Measurements from ENCODE around the gene TEF. TPM values are rescaled to one million over a fixed set of nuclear protein-coding genes. Genes with fewer than 3 reads are reported as not detected.

TEF gene
- total and polyA plus RNA-seq, 2 experiments from 2014 or later: 2.3 to 7.2 TPM

GRCh38 chr22:41355895-41356294 lies 25.8 kb upstream of the TEF start:
- H3K36me3 Mint-ChIP-seq (ENCODE audit: low read depth): peaks cover 28% of the 10 kb centered on the region
- no peak overlapping the region for H3K27ac Mint-ChIP-seq

GRCh38 chr22:41356430-41357028 lies 25.2 kb upstream of the TEF start:
- H3K27me3 ChIP-seq (ENCODE audit: insufficient read depth): no peaks in the 10 kb centered on the region
- no peak overlapping the region for H3K4me3 ChIP-seq

More at GRCh38 chr22:41355895-41356294, 25.8 kb upstream of the TEF start:
- no peak for TF ChIP-seq CTCF (conservative IDR thresholded peaks at IDR 0.05; ENCODE audit: low read depth in 2 of 2)
- TF ChIP-seq STAT1 (IDR thresholded peaks at IDR 0.05; ENCODE audit: unreplicated experiment): no peak
- TF ChIP-seq ZNF331 (CRISPR knock-in tag; IDR thresholded peaks at IDR 0.05; ENCODE audit: low read depth): no peak
- no peaks in the 10 kb centered on the region for H4K20me1 ChIP-seq (replicated peaks; ENCODE audit: insufficient read depth)
- ATAC-seq: no peak
- no peak overlapping the region for H3K4me2 ChIP-seq
- no peak overlapping the region for H2AFZ ChIP-seq
- no peaks in the 10 kb centered on the region for H3K27me3 ChIP-seq (ENCODE audit: insufficient read depth)
- H3K4me1 ChIP-seq (ENCODE audit: insufficient read depth): peaks cover 18% of the 10 kb centered on the region
- H3K9me2 ChIP-seq (ENCODE audit: insufficient read depth): no peaks in the 10 kb centered on the region
- Mint-ChIP-seq H3K4me3 (no peak overlapping the region), H3K27me3 (ENCODE audit: insufficient read depth, low read depth, poor library complexity) (peaks cover 15% of the 10 kb centered on the region), H3K4me1 (peaks cover 24% of the 10 kb centered on the region), H3K9me3 (no peaks in the 10 kb centered on the region)
- H3K27ac ChIP-seq (ENCODE audit: low read depth): no peak overlapping the region
- no peak for DNase-seq (ENCODE audit: low spot score)
- H3K36me3 ChIP-seq (ENCODE audit: insufficient read depth): peaks cover 7% of the 10 kb centered on the region
- H3F3A ChIP-seq (replicated peaks; ENCODE audit: low read depth): peaks cover 13% of the 10 kb centered on the region; the same call in 1 of the 2 replicates
- H3K4me3 ChIP-seq: no peak overlapping the region
- H3K79me2 ChIP-seq (replicated peaks; ENCODE audit: insufficient read depth): no peaks in the 10 kb centered on the region

GRCh38 chr22:41357191-41357590 lies 24.6 kb upstream of the TEF start:
- Mint-ChIP-seq H3K27ac (no peak overlapping the region), H3K4me3 (no peak overlapping the region), H3K27me3 (ENCODE audit: insufficient read depth, low read depth, poor library complexity) (peaks cover 15% of the 10 kb centered on the region), H3K9me3 (no peaks in the 10 kb centered on the region), H3K36me3 (ENCODE audit: low read depth) (peaks cover 19% of the 10 kb centered on the region), H3K4me1 (peaks cover 24% of the 10 kb centered on the region)
- no peaks in the 10 kb centered on the region for H3K9me2 ChIP-seq (ENCODE audit: insufficient read depth)
- no peaks in the 10 kb centered on the region for H4K20me1 ChIP-seq (replicated peaks; ENCODE audit: insufficient read depth)
- peaks cover 18% of the 10 kb centered on the region for H3K4me1 ChIP-seq (ENCODE audit: insufficient read depth)
- ATAC-seq (no peak), DNase-seq (ENCODE audit: low spot score) (no peak)
- H3K4me2 ChIP-seq: no peak overlapping the region
- no peak overlapping the region for H3K4me3 ChIP-seq
- H3K79me2 ChIP-seq (replicated peaks; ENCODE audit: insufficient read depth): no peaks in the 10 kb centered on the region
- H3K27me3 ChIP-seq (ENCODE audit: insufficient read depth): no peaks in the 10 kb centered on the region
- H2AFZ ChIP-seq: no peak overlapping the region
- peaks cover 3% of the 10 kb centered on the region for H3K36me3 ChIP-seq (ENCODE audit: insufficient read depth)
- no peak overlapping the region for H3K27ac ChIP-seq (ENCODE audit: low read depth)
- TF ChIP-seq POLR2AphosphoS5 (IDR thresholded peaks at IDR 0.05; ENCODE audit: low read depth) (no peak), ZNF462 (CRISPR knock-in tag; IDR thresholded peaks at IDR 0.05) (no peak)
- peaks cover 13% of the 10 kb centered on the region; the same call in 1 of the 2 replicates for H3F3A ChIP-seq (replicated peaks; ENCODE audit: low read depth)

More at GRCh38 chr22:41356430-41357028, 25.2 kb upstream of the TEF start:
- H3K4me2 ChIP-seq: no peak overlapping the region
- H4K20me1 ChIP-seq (replicated peaks; ENCODE audit: insufficient read depth): no peaks in the 10 kb centered on the region
- peaks cover 24% of the 10 kb centered on the region for H3K4me1 Mint-ChIP-seq
- H3K4me1 ChIP-seq (ENCODE audit: insufficient read depth): peaks cover 18% of the 10 kb centered on the region
- H3K27ac Mint-ChIP-seq: no peak overlapping the region
- peaks cover 7% of the 10 kb centered on the region for H3K36me3 ChIP-seq (ENCODE audit: insufficient read depth)
- peaks cover 17% of the 10 kb centered on the region; the same call in 1 of the 2 replicates for H3F3A ChIP-seq (replicated peaks; ENCODE audit: low read depth)
- no peak overlapping the region for H3K27ac ChIP-seq (ENCODE audit: low read depth)
- ATAC-seq (no peak), DNase-seq (ENCODE audit: low spot score) (no peak)
- no peaks in the 10 kb centered on the region for H3K79me2 ChIP-seq (replicated peaks; ENCODE audit: insufficient read depth)
- no peak overlapping the region for H2AFZ ChIP-seq
- H3K36me3 Mint-ChIP-seq (ENCODE audit: low read depth): peaks cover 23% of the 10 kb centered on the region
- no peak overlapping the region for H3K4me3 Mint-ChIP-seq
- no peak for TF ChIP-seq POLR2AphosphoS5 (IDR thresholded peaks at IDR 0.05; ENCODE audit: low read depth)
- no peaks in the 10 kb centered on the region for H3K9me3 Mint-ChIP-seq
- peaks cover 15% of the 10 kb centered on the region for H3K27me3 Mint-ChIP-seq (ENCODE audit: insufficient read depth, low read depth, poor library complexity)
- H3K9me2 ChIP-seq (ENCODE audit: insufficient read depth): no peaks in the 10 kb centered on the region
